Measurements from ENCODE around the gene NELFA. TPM values are rescaled to one million over a fixed set of nuclear protein-coding genes. Genes with fewer than 3 reads are reported as not detected.

Gene NELFA
- total RNA-seq (2014; rRNA removed; shearing (Covaris generic)), result 14.7 and 17.0 TPM in 2 replicates
- 33.2 and 43.3 TPM in 2 replicates for polyA plus RNA-seq (2015; cell fraction: cytosol; rRNA removed)
- 26.1 and 48.5 TPM in 2 replicates for polyA plus RNA-seq (2015; cell fraction: nucleus; rRNA removed)

GRCh38 chr4:2008921-2009650, at the start of gene NELFA:
TSS of gene NELFA (minus strand) at chr4:2008974. CDS start at chr4:2008959, 15 bp downstream.
- DNase-seq (ENCODE audit: low read depth, low spot score), result peak; percentile 93
- in situ Hi-C loops (cut with HindIII; ENCODE audit: low pct_unique_long_range_greater_than_20kb, low sequenced_read_pairs), result no loop called here

GRCh38 chr4:2057382-2058065, 48.8 kb upstream of the NELFA start:
- in situ Hi-C loops (cut with HindIII; ENCODE audit: low pct_unique_long_range_greater_than_20kb, low sequenced_read_pairs), result no loop called here
- DNase-seq (ENCODE audit: low read depth, low spot score), result no peak

GRCh38 chr4:2054217-2054616, 45.4 kb upstream of the NELFA start:
- DNase-seq (ENCODE audit: low read depth, low spot score), result no peak

GRCh38 chr4:2051086-2051485, 42.3 kb upstream of the NELFA start:
- DNase-seq (ENCODE audit: low read depth, low spot score), result no peak
- in situ Hi-C loops (cut with HindIII; ENCODE audit: low pct_unique_long_range_greater_than_20kb, low sequenced_read_pairs), result no loop called here

More at GRCh38 chr4:2054217-2054616, 45.4 kb upstream of the NELFA start:
- in situ Hi-C loops (cut with HindIII; ENCODE audit: low pct_unique_long_range_greater_than_20kb, low sequenced_read_pairs), result no loop called here

GRCh38 chr4:2049811-2050210, 41.0 kb upstream of the NELFA start:
- in situ Hi-C loops (cut with HindIII; ENCODE audit: low pct_unique_long_range_greater_than_20kb, low sequenced_read_pairs), result no loop called here
- no peak for DNase-seq (ENCODE audit: low read depth, low spot score)

GRCh38 chr4:2049381-2049780, 40.6 kb upstream of the NELFA start:
- no peak for DNase-seq (ENCODE audit: low read depth, low spot score)
- in situ Hi-C loops (cut with HindIII; ENCODE audit: low pct_unique_long_range_greater_than_20kb, low sequenced_read_pairs), result no loop called here

GRCh38 chr4:2048831-2049230, 40.1 kb upstream of the NELFA start:
- no peak for DNase-seq (ENCODE audit: low read depth, low spot score)
- in situ Hi-C loops (cut with HindIII; ENCODE audit: low pct_unique_long_range_greater_than_20kb, low sequenced_read_pairs), result no loop called here

GRCh38 chr4:2047781-2048581, 39.2 kb upstream of the NELFA start:
- in situ Hi-C loops (cut with HindIII; ENCODE audit: low pct_unique_long_range_greater_than_20kb, low sequenced_read_pairs), result no loop called here
- DNase-seq (ENCODE audit: low read depth, low spot score), result no peak

GRCh38 chr4:2047031-2047660, 38.4 kb upstream of the NELFA start:
- in situ Hi-C loops (cut with HindIII; ENCODE audit: low pct_unique_long_range_greater_than_20kb, low sequenced_read_pairs), result no loop called here

GRCh38 chr4:2046031-2046961, 37.5 kb upstream of the NELFA start:
- in situ Hi-C loops (cut with HindIII; ENCODE audit: low pct_unique_long_range_greater_than_20kb, low sequenced_read_pairs), result no loop called here
- DNase-seq (ENCODE audit: low read depth, low spot score), result no peak

More at GRCh38 chr4:2047031-2047660, 38.4 kb upstream of the NELFA start:
- DNase-seq (ENCODE audit: low read depth, low spot score), result no peak

GRCh38 chr4:2045518-2045951, 36.8 kb upstream of the NELFA start:
- in situ Hi-C loops (cut with HindIII; ENCODE audit: low pct_unique_long_range_greater_than_20kb, low sequenced_read_pairs), result no loop called here
- no peak for DNase-seq (ENCODE audit: low read depth, low spot score)

- no peak for DNase-seq (ENCODE audit: low read depth, low spot score)
- in situ Hi-C loops (cut with HindIII; ENCODE audit: low pct_unique_long_range_greater_than_20kb, low sequenced_read_pairs), result no loop called here
These were observed 36.1 kb upstream of the NELFA start for GRCh38 chr4:2044542-2045517.

GRCh38 chr4:2044119-2044485, 35.3 kb upstream of the NELFA start:
- in situ Hi-C loops (cut with HindIII; ENCODE audit: low pct_unique_long_range_greater_than_20kb, low sequenced_read_pairs), result no loop called here

GRCh38 chr4:2043396-2044118, 34.8 kb upstream of the NELFA start:
- in situ Hi-C loops (cut with HindIII; ENCODE audit: low pct_unique_long_range_greater_than_20kb, low sequenced_read_pairs), result no loop called here
- DNase-seq (ENCODE audit: low read depth, low spot score), result no peak

More at GRCh38 chr4:2044119-2044485, 35.3 kb upstream of the NELFA start:
- DNase-seq (ENCODE audit: low read depth, low spot score), result no peak

GRCh38 chr4:2042947-2043395, 34.2 kb upstream of the NELFA start:
- in situ Hi-C loops (cut with HindIII; ENCODE audit: low pct_unique_long_range_greater_than_20kb, low sequenced_read_pairs), result no loop called here
- DNase-seq (ENCODE audit: low read depth, low spot score), result no peak

Data from SK-MEL-5 (cell line).